Epithelial cell of proximal tubule (primary cell): ENCODE measurements around the gene ST8SIA4. TPM values are rescaled to one million over a fixed set of nuclear protein-coding genes. Genes with fewer than 3 reads are reported as not detected.

Experiments
- DNase-seq: peaks from one replicate; pipeline ENCODE4 v3.0.0-alpha.2; 2011; ENCODE audit warnings: low read depth
- H3K4me3 ChIP-seq: 2 replicates; pipeline ENCODE4 v1.5.1; 2011; ENCODE audit warnings: low read depth, mild to moderate bottlenecking, low read length
- CTCF ChIP-seq: conservative IDR thresholded peaks from 2 replicates; pipeline ENCODE4 v1.5.1; 2012; ENCODE audit warnings: low read depth, mild to moderate bottlenecking, low read length
- total RNA-seq: library from RNA; depleted of rRNA; stranded (reverse); fragments of >200 nt; gene quantifications from 2 replicates; pipeline ENCODE4 v1.2.3, GENCODE V29; 2015

Gene ST8SIA4
- total RNA-seq, 1 donor from 2014 or later: 0.12 TPM

DNA sequence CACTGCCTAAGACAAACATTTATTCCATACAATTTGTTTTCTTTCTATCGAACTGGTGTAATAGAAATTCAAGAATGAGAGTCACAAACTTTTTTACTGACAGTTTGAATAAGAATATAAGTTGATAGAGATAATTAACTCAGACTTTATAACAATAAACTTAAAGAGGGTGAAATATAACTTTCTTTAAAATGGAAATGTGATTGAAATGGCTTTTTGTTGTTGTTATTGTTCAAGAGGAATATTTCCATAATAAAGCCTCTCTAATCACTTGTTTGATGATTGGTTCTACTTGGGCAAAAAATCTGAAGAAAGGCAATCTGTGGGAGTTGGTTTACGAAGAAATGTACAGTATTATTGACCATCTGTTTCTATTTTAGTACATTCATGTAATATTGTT, 79.3 kb downstream of the ST8SIA4 start:
- TF ChIP-seq CTCF: no peak
- H3K4me3 ChIP-seq: no peak overlapping the region
- DNase-seq: no peak

GRCh38 chr5:100821751-100822150, 81.3 kb downstream of the ST8SIA4 start:
- DNase-seq: no peak
- no peak overlapping the region for H3K4me3 ChIP-seq
- TF ChIP-seq CTCF: no peak

- TF ChIP-seq CTCF: no peak
- DNase-seq: no peak
- no peak overlapping the region for H3K4me3 ChIP-seq
Measured at GRCh38 chr5:100818340-100818739, 84.7 kb downstream of the ST8SIA4 start.

DNA sequence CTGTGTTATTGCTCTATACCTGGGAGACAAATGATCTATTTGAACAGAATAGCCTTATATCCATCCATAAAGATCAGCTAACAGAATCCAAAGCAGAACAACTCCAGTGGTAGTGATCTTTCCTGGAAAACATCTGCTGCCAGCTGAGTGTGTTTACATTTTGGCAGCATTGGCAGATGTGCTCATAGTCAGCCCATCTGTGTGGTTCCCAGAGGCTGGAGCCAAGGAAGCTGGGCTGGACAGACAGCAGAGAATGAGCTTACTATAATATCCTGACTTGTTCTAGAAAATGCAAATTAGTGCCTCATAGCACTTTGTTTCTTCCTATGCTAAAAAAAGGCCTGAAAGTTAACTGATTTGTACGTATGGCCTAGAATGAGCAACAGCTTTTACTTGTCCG, 99.7 kb downstream of the ST8SIA4 start:
- DNase-seq: no peak
- no peak overlapping the region for H3K4me3 ChIP-seq
- TF ChIP-seq CTCF: no peak

DNA sequence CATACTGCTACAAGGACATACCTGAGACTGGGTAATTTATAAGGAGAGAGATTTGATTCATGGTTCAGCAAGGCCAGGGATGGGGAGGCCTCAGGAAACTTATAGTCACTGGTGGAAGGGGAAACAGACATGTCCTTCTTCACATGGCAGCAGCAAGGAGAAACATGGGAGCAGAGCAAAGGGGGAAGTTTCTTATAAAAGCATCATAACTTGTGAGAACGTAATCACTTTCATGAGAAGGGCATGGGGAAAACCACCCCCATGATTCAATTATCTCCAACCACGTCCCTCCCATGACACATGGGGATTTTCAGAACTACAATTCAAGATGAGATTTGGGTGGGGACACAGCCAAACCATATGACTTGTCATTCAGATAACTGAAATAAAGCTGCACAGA, 100.9 kb downstream of the ST8SIA4 start:
- H3K4me3 ChIP-seq: no peak overlapping the region
- no peak for TF ChIP-seq CTCF
- no peak for DNase-seq

GRCh38 chr5:100800562-100800961, 102.5 kb downstream of the ST8SIA4 start:
- TF ChIP-seq CTCF: no peak
- H3K4me3 ChIP-seq: no peak overlapping the region
- DNase-seq: no peak

- TF ChIP-seq CTCF: no peak
- H3K4me3 ChIP-seq: no peak overlapping the region
- no peak for DNase-seq
Measured at GRCh38 chr5:100799166-100799565, 103.9 kb downstream of the ST8SIA4 start.
